GM21367 (cell line): ENCODE results near the gene SCN8A.
"Not testable (repeated sequence)": the region's sequence is repeated elsewhere in the genome, so short reads cannot be mapped to it uniquely, and the experiment has no call there.

ENCODE experiments used
- ATAC-seq: cut with Tn5 transposase; IDR thresholded peaks from one replicate; pipeline ENCODE4 v1.9.1; 2021; ENCODE audit not compliant: unreplicated experiment

Gene SCN8A

GRCh38 chr12:51759695-51760094 lies 168.7 kb downstream of the SCN8A start:
- ATAC-seq, result no peak

- no peak for ATAC-seq
Observed at GRCh38 chr12:51760231-51760630, 169.2 kb downstream of the SCN8A start.

- ATAC-seq, result no peak
Observed at GRCh38 chr12:51763743-51764142, 172.7 kb downstream of the SCN8A start.

- no peak for ATAC-seq
Observed at GRCh38 chr12:51766067-51766676, 175.1 kb downstream of the SCN8A start.

- no peak for ATAC-seq
Observed at GRCh38 chr12:51771008-51771407, 180.0 kb downstream of the SCN8A start.

GRCh38 chr12:51773145-51773869 lies 182.3 kb downstream of the SCN8A start:
- no peak for ATAC-seq

- ATAC-seq, result no peak
Observed at GRCh38 chr12:51774933-51775332, 183.9 kb downstream of the SCN8A start.

- no peak for ATAC-seq
Observed at GRCh38 chr12:51777457-51777856, 186.4 kb downstream of the SCN8A start.

- ATAC-seq, result no peak
Observed at GRCh38 chr12:51777973-51778372, 186.9 kb downstream of the SCN8A start.

GRCh38 chr12:51779876-51780275 lies 188.8 kb downstream of the SCN8A start:
- ATAC-seq, result no peak

GRCh38 chr12:51784688-51785087 lies 193.7 kb downstream of the SCN8A start:
- no peak for ATAC-seq

GRCh38 chr12:51785906-51786305 lies 194.9 kb downstream of the SCN8A start:
- ATAC-seq, result no peak

- no peak for ATAC-seq
Observed at GRCh38 chr12:51788876-51789275, 197.8 kb downstream of the SCN8A start.

- no peak for ATAC-seq
Observed at GRCh38 chr12:51792417-51792816, 201.4 kb downstream of the SCN8A start.

- ATAC-seq, result no peak
Observed at GRCh38 chr12:51793201-51793600, 202.2 kb downstream of the SCN8A start.

- ATAC-seq, result no peak
Observed at GRCh38 chr12:51797301-51797700, 206.3 kb downstream of the SCN8A start.

GRCh38 chr12:51798051-51798450 lies 207.0 kb downstream of the SCN8A start:
- not testable (repeated sequence) for ATAC-seq

- ATAC-seq, result no peak
Observed at GRCh38 chr12:51798501-51798900, 207.5 kb downstream of the SCN8A start.

- ATAC-seq, result no peak
Observed at GRCh38 chr12:51801027-51801426, 210.0 kb downstream of the SCN8A start.

- no peak for ATAC-seq
Observed at GRCh38 chr12:51806896-51807295, 215.9 kb downstream of the SCN8A start.

GRCh38 chr12:51809193-51809592 lies 218.2 kb downstream of the SCN8A start:
- no peak for ATAC-seq
